IMR-90 (cell line): ENCODE results near the gene CRYBG2. TPM values are rescaled to one million over a fixed set of nuclear protein-coding genes. Genes with fewer than 3 reads are reported as not detected.

Experiments
- ATAC-seq: fragments of 200-7000 bp; cut with Tn5 transposase; 2 replicates; pipeline ENCODE4 v1.9.1; 2020; ENCODE audit warnings: low read depth, mild to moderate bottlenecking, moderate library complexity
- BruUV-seq: library from RNA; stranded (reverse); fragments of 400-500 nt; replicated peaks from 2 replicates; lab custom pipeline; 2021; lab: Mats Ljungman, UMichigan
- CTCF ChIA-PET: fragments of 300-600 bp; formaldehyde crosslinking; extraction: SDS; loops from one replicate; lab custom pipeline; 2021; ENCODE audit warnings: antibody characterized with exemption; lab: Yijun Ruan, JAX
- POLR2A ChIA-PET: fragments of 300-600 bp; sonication (Branson Sonifier 250); formaldehyde crosslinking; loops from one replicate; lab custom pipeline; 2022; ENCODE audit warnings: antibody characterized with exemption; ENCODE audit not compliant: unreplicated experiment; lab: Charles Lee
- DNase-seq: peaks from one replicate; pipeline ENCODE4 v3.0.0; 2013
- H2AFZ ChIP-seq: replicated peaks from 2 replicates; pipeline ENCODE3; 2013; ENCODE audit warnings: low read length, mild to moderate bottlenecking; ENCODE audit not compliant: poor library complexity
- H2AK5ac ChIP-seq: 2 replicates; pipeline ENCODE4 v1.6.1; 2013; ENCODE audit warnings: low read depth, low read length, inconsistent platforms
- H2AK9ac ChIP-seq: replicated peaks from 2 replicates; pipeline ENCODE3; 2013; ENCODE audit warnings: mild to moderate bottlenecking, low read depth, low read length, moderate library complexity; ENCODE audit not compliant: poor library complexity
- H2BK120ac ChIP-seq: 2 replicates; pipeline ENCODE4 v1.6.1; 2013; ENCODE audit warnings: low read depth, low read length, inconsistent platforms
- H2BK15ac ChIP-seq: 3 replicates; pipeline ENCODE4 v1.6.1; 2013; ENCODE audit warnings: low read depth, low read length, inconsistent platforms
- H2BK20ac ChIP-seq: 2 replicates; pipeline ENCODE4 v1.6.1; 2013; ENCODE audit warnings: low read depth, mild to moderate bottlenecking, inconsistent platforms, low read length, moderate library complexity
- H2BK5ac ChIP-seq: 2 replicates; pipeline ENCODE4 v1.6.1; 2013; ENCODE audit warnings: mild to moderate bottlenecking, low read depth, low read length, inconsistent platforms; ENCODE audit not compliant: poor library complexity, severe bottlenecking
- H3K14ac ChIP-seq: replicated peaks from 2 replicates; pipeline ENCODE4 v1.6.1; 2013; ENCODE audit warnings: low read depth, low read length, inconsistent platforms
- H3K18ac ChIP-seq: 2 replicates; pipeline ENCODE4 v1.6.1; 2013; ENCODE audit warnings: low read depth, low read length, control low read depth
- H3K23ac ChIP-seq: 2 replicates; pipeline ENCODE4 v1.6.1; 2013; ENCODE audit warnings: low read depth, low read length, inconsistent platforms
- H3K27ac ChIP-seq: 2 replicates; pipeline ENCODE4 v1.5.1; 2013; ENCODE audit warnings: mild to moderate bottlenecking, control low read depth, low read length; ENCODE audit not compliant: insufficient read depth
- H3K27me3 ChIP-seq: 2 replicates; pipeline ENCODE4 v1.6.1; 2013; ENCODE audit warnings: low read length; ENCODE audit not compliant: control insufficient read depth, insufficient read depth
- H3K36me3 ChIP-seq: 2 replicates; pipeline ENCODE4 v1.6.1; 2013; ENCODE audit warnings: low read length, mixed read lengths; ENCODE audit not compliant: control insufficient read depth, insufficient read depth
- H3K4ac ChIP-seq: 2 replicates; pipeline ENCODE4 v1.6.1; 2013; ENCODE audit warnings: low read depth, low read length, inconsistent platforms
- H3K4me1 ChIP-seq: 2 replicates; pipeline ENCODE4 v1.6.1; 2013; ENCODE audit warnings: low read length, mixed read lengths; ENCODE audit not compliant: control insufficient read depth, insufficient read depth
- H3K4me2 ChIP-seq: 2 replicates; pipeline ENCODE4 v1.6.1; 2013; ENCODE audit warnings: low read depth, mild to moderate bottlenecking, control low read depth, low read length, moderate library complexity
- H3K4me3 ChIP-seq: 2 replicates; pipeline ENCODE4 v1.5.1; 2013; ENCODE audit warnings: low read depth, mild to moderate bottlenecking, control low read depth, low read length, moderate library complexity; ENCODE audit not compliant: insufficient read depth
- H3K56ac ChIP-seq: 2 replicates; pipeline ENCODE4 v1.6.1; 2013; ENCODE audit warnings: low read length, inconsistent platforms; ENCODE audit not compliant: insufficient read depth; ENCODE audit errors: extremely low read depth
- H3K79me1 ChIP-seq, 2 experiments: 2 replicates each; pipeline ENCODE4 v1.6.1; 2013; ENCODE audit warnings: low read length in 2 of 2, inconsistent platforms in 1 of 2, low read depth in 1 of 2
- H3K9ac ChIP-seq: 2 replicates; pipeline ENCODE4 v1.6.1; 2013; ENCODE audit warnings: low read depth, low read length, control low read depth
- H3K9me1 ChIP-seq: 2 replicates; pipeline ENCODE4 v1.6.1; 2013; ENCODE audit warnings: low read length, inconsistent platforms; ENCODE audit not compliant: insufficient read depth
- H3K9me3 ChIP-seq: 2 replicates; pipeline ENCODE4 v1.6.1; 2013; ENCODE audit warnings: low read length; ENCODE audit not compliant: control insufficient read depth, insufficient read depth
- H4K20me1 ChIP-seq: 2 replicates; pipeline ENCODE4 v1.6.1; 2013; ENCODE audit warnings: low read length, inconsistent platforms; ENCODE audit not compliant: insufficient read depth
- H4K5ac ChIP-seq: 2 replicates; pipeline ENCODE4 v1.6.1; 2013; ENCODE audit warnings: mild to moderate bottlenecking, low read depth, low read length, control low read depth
- H4K8ac ChIP-seq, 2 experiments: 2 replicates each; pipeline ENCODE4 v1.6.1; 2013; ENCODE audit warnings: low read depth in 2 of 2, low read length in 2 of 2, control low read depth in 1 of 2, inconsistent platforms in 1 of 2
- H4K91ac ChIP-seq: 2 replicates; pipeline ENCODE4 v1.6.1; 2013; ENCODE audit warnings: low read depth, low read length, inconsistent platforms; ENCODE audit not compliant: insufficient read depth
- CEBPB ChIP-seq: IDR thresholded peaks from 2 replicates; pipeline ENCODE4 v1.6.1; 2012; ENCODE audit warnings: low read depth, low read length, improper control_type of control experiment
- RCOR1 ChIP-seq: IDR thresholded peaks from 2 replicates; pipeline ENCODE4 v1.6.1; 2012; ENCODE audit warnings: mild to moderate bottlenecking, low read length, improper control_type of control experiment; ENCODE audit not compliant: insufficient replicate concordance
- SMC3 ChIP-seq: fragments of 150-350 bp; IDR thresholded peaks from 2 replicates; pipeline ENCODE4 v1.6.1; 2016; ENCODE audit warnings: low read depth, mild to moderate bottlenecking, antibody characterized with exemption, low read length, moderate library complexity
- WGBS, 2 experiments: methylation state at CpG; one replicate each; pipeline versions ENCODE4 v1.1.5 to v1.1.7; 2013; ENCODE audit warnings: missing lambda C conversion rate in 2 of 2; ENCODE audit not compliant: insufficient read length in 1 of 2; ENCODE audit errors: extremely low coverage in 2 of 2; 5-methylcytosine and 5-hydroxymethylcytosine counted together
- dilution Hi-C: fragments of 300-500 bp; cut with HindIII; formaldehyde crosslinking; loops from one replicate; pipeline ENCODE4 v1.14.3; 2018; ENCODE audit warnings: low sequenced_read_pairs; ENCODE audit not compliant: unreplicated experiment
- in situ Hi-C: fragments of 300-500 bp; cut with MboI; formaldehyde crosslinking; loops from 3 replicates; pipeline ENCODE4 v1.14.3; 2019; ENCODE audit warnings: low sequenced_read_pairs, inconsistent platforms, mixed read lengths
- intact Hi-C: fragments of 100-400 bp; cut with micrococcal nuclease; formaldehyde crosslinking; loops from 2 replicates; pipeline ENCODE4 v1.10.0; 2022
- polyA plus RNA-seq, 3 experiments: library from polyadenylated mRNA; depleted of rRNA; stranded (reverse); fragments of >200 nt; gene quantifications; 2 replicates each; pipeline ENCODE4 v1.2.3, GENCODE V29; 2012; ENCODE audit warnings: low replicate concordance in 1 of 3
- total RNA-seq: library from RNA; depleted of rRNA; stranded (reverse); fragments of >200 nt; gene quantifications from 2 replicates; pipeline ENCODE4 v1.2.3, GENCODE V29; 2012
- TF ChIP-seq, protein P1 (sequence below): fragments of 150-350 bp; IDR thresholded peaks from 2 replicates; pipeline ENCODE4 v1.6.1; 2016; ENCODE audit warnings: low read depth, mild to moderate bottlenecking, low read length, moderate library complexity, borderline replicate concordance

Gene CRYBG2
- total and polyA plus RNA-seq, 2 of the 4 experiments (the other 2 are of a cell fraction): not detected

- no peak overlapping the region for H4K5ac ChIP-seq
- dilution Hi-C loops: no loop called here
- no peak overlapping the region for H3K4ac ChIP-seq
- in situ Hi-C loops: no loop called here
- H2BK5ac ChIP-seq: no peak overlapping the region
- no peak overlapping the region for H4K8ac ChIP-seq
- peaks cover 13% of the 10 kb centered on the region for H3K9me1 ChIP-seq
- no peak overlapping the region for H3K4me3 ChIP-seq
- no peak overlapping the region for H3K4me2 ChIP-seq
- WGBS, 2 experiments: 82% methylated on average over 7 of the region's 16 CpGs; no CpG with 5 or more reads in 1 of the 2 experiments
- H3K36me3 ChIP-seq: no peaks in the 10 kb centered on the region; the same call in 1 of the 2 replicates
- H3K23ac ChIP-seq: no peak overlapping the region
- no peak overlapping the region; the same call in 1 of the 2 replicates for H2AK5ac ChIP-seq
- no peak overlapping the region for H3K18ac ChIP-seq
- BruUV-seq: no TSS peak
- H3K56ac ChIP-seq: no peak overlapping the region
- no peaks in the 10 kb centered on the region for H4K20me1 ChIP-seq
- no peak overlapping the region for H3K9ac ChIP-seq
- H3K27me3 ChIP-seq: no peaks in the 10 kb centered on the region
- no peak overlapping the region for H2BK120ac ChIP-seq
- ChIA-PET POLR2A (no interaction called here), CTCF (interaction anchor here (0.6 kb wide), 1 partner anchor 23 kb away, joined by 3 read pairs; no protein-coding TSS in a partner anchor)
- DNase-seq (no peak), ATAC-seq (no peak)
- no peak overlapping the region for H3K14ac ChIP-seq
- TF ChIP-seq, protein P1, sequence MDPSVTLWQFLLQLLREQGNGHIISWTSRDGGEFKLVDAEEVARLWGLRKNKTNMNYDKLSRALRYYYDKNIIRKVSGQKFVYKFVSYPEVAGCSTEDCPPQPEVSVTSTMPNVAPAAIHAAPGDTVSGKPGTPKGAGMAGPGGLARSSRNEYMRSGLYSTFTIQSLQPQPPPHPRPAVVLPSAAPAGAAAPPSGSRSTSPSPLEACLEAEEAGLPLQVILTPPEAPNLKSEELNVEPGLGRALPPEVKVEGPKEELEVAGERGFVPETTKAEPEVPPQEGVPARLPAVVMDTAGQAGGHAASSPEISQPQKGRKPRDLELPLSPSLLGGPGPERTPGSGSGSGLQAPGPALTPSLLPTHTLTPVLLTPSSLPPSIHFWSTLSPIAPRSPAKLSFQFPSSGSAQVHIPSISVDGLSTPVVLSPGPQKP: no peak
- no peak for TF ChIP-seq RCOR1
- TF ChIP-seq SMC3: no peak
- TF ChIP-seq CEBPB: no peak
- H2AK9ac ChIP-seq: no peak overlapping the region
- no peak overlapping the region for H2AFZ ChIP-seq
- H4K91ac ChIP-seq: no peak overlapping the region
- H2BK20ac ChIP-seq: no peak overlapping the region
- no peak overlapping the region for H3K27ac ChIP-seq
- intact Hi-C loops: no loop called here
- H3K4me1 ChIP-seq: peaks cover 6% of the 10 kb centered on the region
- no peak overlapping the region for H2BK15ac ChIP-seq
- peaks cover under 1 to 20% of the 10 kb centered on the region in 2 experiments; a peak in 3 of 4 replicates for H3K79me1 ChIP-seq
- no peaks in the 10 kb centered on the region for H3K9me3 ChIP-seq
These were observed 57.4 kb downstream of the CRYBG2 start for GRCh38 chr1:26296340-26297056.
